WTC11 (cell line): ENCODE data around the gene CZIB. TPM values are rescaled to one million over a fixed set of nuclear protein-coding genes. Genes with fewer than 3 reads are reported as not detected.

Source experiments
- ATAC-seq: fragments of 200-7000 bp; cut with Tn5 transposase; 2 replicates; pipeline ENCODE4 v1.10.0; 2021; ENCODE audit warnings: mild to moderate bottlenecking, moderate library complexity
- CTCF ChIA-PET: fragments of 300-600 bp; sonication (Branson Sonifier 250); formaldehyde crosslinking; loops from one replicate; lab custom pipeline; 2021; ENCODE audit warnings: antibody characterized with exemption; lab: Charles Lee
- POLR2A ChIA-PET: fragments of 350-600 bp; sonication (Branson Sonifier 250); formaldehyde crosslinking; loops from one replicate; lab custom pipeline; 2021; ENCODE audit warnings: antibody characterized with exemption; lab: Charles Lee
- DNase-seq: peaks from one replicate; pipeline ENCODE4 v3.0.0; 2021; ENCODE audit warnings: low spot score
- H3K27ac Mint-ChIP-seq: 2 replicates; pipeline ENCODE4 v1.8.0; 2021; ENCODE audit warnings: mixed read lengths
- H3K27me3 Mint-ChIP-seq: 2 replicates; pipeline ENCODE4 v1.8.0; 2021; ENCODE audit warnings: low read depth, mild to moderate bottlenecking, moderate library complexity, mixed read lengths
- H3K36me3 Mint-ChIP-seq: 2 replicates; pipeline ENCODE4 v1.8.0; 2021; ENCODE audit warnings: mixed read lengths
- H3K4me1 Mint-ChIP-seq: 2 replicates; pipeline ENCODE4 v1.8.0; 2022; ENCODE audit warnings: mixed read lengths
- H3K4me3 Mint-ChIP-seq: 2 replicates; pipeline ENCODE4 v1.8.0; 2021; ENCODE audit warnings: mild to moderate bottlenecking, moderate library complexity, mixed read lengths
- H3K9me3 Mint-ChIP-seq: 2 replicates; pipeline ENCODE4 v1.8.0; 2021; ENCODE audit warnings: mixed read lengths
- ATF1 ChIP-seq: sonication (generic); formaldehyde crosslinking; IDR thresholded peaks from 2 replicates; pipeline ENCODE4 v1.8.1; 2023; ENCODE audit warnings: mild to moderate bottlenecking, moderate library complexity, missing genetic modification reagents
- CBFB ChIP-seq: sonication (generic); formaldehyde crosslinking; IDR thresholded peaks from 2 replicates; pipeline ENCODE4 v1.8.1; 2022; ENCODE audit warnings: mild to moderate bottlenecking, low read depth, missing genetic modification reagents
- ELF4 ChIP-seq: sonication (generic); formaldehyde crosslinking; IDR thresholded peaks from 2 replicates; pipeline ENCODE4 v1.8.1; 2022; ENCODE audit warnings: low read depth, mild to moderate bottlenecking, moderate library complexity, missing genetic modification reagents
- FOXP1 ChIP-seq: sonication (generic); formaldehyde crosslinking; IDR thresholded peaks from 2 replicates; pipeline ENCODE4 v1.8.0; 2022; ENCODE audit warnings: missing genetic modification reagents, mild to moderate bottlenecking, moderate library complexity, borderline replicate concordance
- GABPB1 ChIP-seq: sonication (generic); formaldehyde crosslinking; IDR thresholded peaks from 2 replicates; pipeline ENCODE4 v1.8.1; 2023; ENCODE audit warnings: mild to moderate bottlenecking, missing genetic modification reagents
- HMGA2 ChIP-seq: fragments of 250-450 bp; sonication (Bioruptor Pico); IDR thresholded peaks from 2 replicates; pipeline ENCODE4 v1.4.0; 2021; ENCODE audit warnings: mild to moderate bottlenecking, moderate library complexity
- JUN ChIP-seq: sonication (generic); formaldehyde crosslinking; IDR thresholded peaks from 2 replicates; pipeline ENCODE4 v1.8.0; 2023; ENCODE audit warnings: mild to moderate bottlenecking, missing genetic modification reagents
- MYBL2 ChIP-seq: sonication (generic); formaldehyde crosslinking; IDR thresholded peaks from 2 replicates; pipeline ENCODE4 v1.8.1; 2023; ENCODE audit warnings: mild to moderate bottlenecking, moderate library complexity, missing genetic modification reagents
- NR1H2 ChIP-seq: sonication (generic); formaldehyde crosslinking; IDR thresholded peaks from 2 replicates; pipeline ENCODE4 v1.9.0; 2021; ENCODE audit warnings: mild to moderate bottlenecking, moderate library complexity, missing genetic modification reagents
- TP53 ChIP-seq: sonication (generic); formaldehyde crosslinking; IDR thresholded peaks from 2 replicates; pipeline ENCODE4 v1.8.1; 2023; ENCODE audit warnings: mild to moderate bottlenecking, missing genetic modification reagents
- ZNF317 ChIP-seq: sonication (generic); formaldehyde crosslinking; IDR thresholded peaks from 2 replicates; pipeline ENCODE4 v1.8.1; 2023; ENCODE audit warnings: low read depth, mild to moderate bottlenecking, moderate library complexity, missing genetic modification reagents, borderline replicate concordance
- ZNF671 ChIP-seq: fragments of 250-450 bp; sonication (Bioruptor Pico); IDR thresholded peaks from 2 replicates; pipeline ENCODE4 v1.8.0; 2021; ENCODE audit warnings: mild to moderate bottlenecking
- total RNA-seq: library from RNA; stranded (reverse); gene quantifications from 3 replicates; pipeline ENCODE4 v1.2.3, GENCODE V29; 2021
- TF ChIP-seq, protein P1 (sequence below): sonication (generic); formaldehyde crosslinking; IDR thresholded peaks from 2 replicates; pipeline ENCODE4 v1.8.1; 2022; ENCODE audit warnings: low read depth, mild to moderate bottlenecking, moderate library complexity, missing genetic modification reagents, borderline replicate concordance
- TF ChIP-seq, protein P2 (sequence below): sonication (generic); formaldehyde crosslinking; IDR thresholded peaks from 2 replicates; pipeline ENCODE4 v1.8.0; 2022; ENCODE audit warnings: mild to moderate bottlenecking, missing genetic modification reagents
- TF ChIP-seq, protein P3 (sequence below): sonication (generic); formaldehyde crosslinking; IDR thresholded peaks from 2 replicates; pipeline ENCODE4 v1.8.0; 2022; ENCODE audit warnings: mild to moderate bottlenecking, missing genetic modification reagents
- TF ChIP-seq, protein P4 (sequence below): sonication (generic); formaldehyde crosslinking; IDR thresholded peaks from 2 replicates; pipeline ENCODE4 v1.8.1; 2023; ENCODE audit warnings: mild to moderate bottlenecking, missing genetic modification reagents
- TF ChIP-seq, protein P5 (sequence below): sonication (generic); formaldehyde crosslinking; IDR thresholded peaks from 2 replicates; pipeline ENCODE4 v1.8.0; 2022; ENCODE audit warnings: missing genetic modification reagents
- TF ChIP-seq, protein P6 (sequence below): sonication (generic); formaldehyde crosslinking; IDR thresholded peaks from 2 replicates; pipeline ENCODE4 v1.8.0; 2022; ENCODE audit warnings: mild to moderate bottlenecking, missing genetic modification reagents
- TF ChIP-seq, protein P7 (sequence below): fragments of 250-450 bp; sonication (Bioruptor Pico); IDR thresholded peaks from 2 replicates; pipeline ENCODE4 v1.9.0; 2021; ENCODE audit warnings: mild to moderate bottlenecking

The CZIB gene
- total RNA-seq, 1 experiment from 2014 or later, result 41.6 TPM

DNA sequence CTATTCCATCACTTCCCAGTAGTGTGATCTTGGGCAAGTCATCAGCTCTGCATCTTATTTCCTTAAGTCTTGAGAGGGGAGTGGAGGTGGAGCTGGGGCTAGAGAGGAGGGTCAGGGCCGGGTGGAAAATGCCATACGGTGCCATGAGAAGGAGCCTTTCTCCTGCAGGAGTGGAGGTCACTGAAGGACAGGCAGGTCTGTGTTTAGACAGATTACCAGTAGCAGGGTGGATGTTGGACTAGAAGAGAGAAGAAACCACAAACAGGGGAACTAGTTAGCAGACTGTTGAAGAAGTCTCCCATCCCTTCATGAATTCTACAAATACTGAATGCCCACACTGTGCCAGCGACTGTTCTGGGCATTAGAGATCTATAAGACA is 37.7 kb downstream of the CZIB start:
- POLR2A ChIA-PET, result no interaction called here
- Mint-ChIP-seq H3K36me3 (no peaks in the 10 kb centered on the region), H3K9me3 (no peaks in the 10 kb centered on the region), H3K4me3 (no peak overlapping the region), H3K27ac (no peak overlapping the region), H3K4me1 (peaks cover 5% of the 10 kb centered on the region), H3K27me3 (peaks cover 16% of the 10 kb centered on the region; the same call in 1 of the 2 replicates)
- ATAC-seq (no peak), DNase-seq (no peak)
- CTCF ChIA-PET, result interaction anchor here (0.6 to 2.7 kb wide), 36 partner anchors 7 to 428 kb away, joined by 3 to 17 read pairs (median 4); partner anchors contain the start of genes ECHDC2 and ZYG11A
- TF ChIP-seq ATF1 (CRISPR knock-in tag) (no peak), ZNF671 (CRISPR knock-in tag) (no peak), NR1H2 (CRISPR knock-in tag) (no peak), GABPB1 (CRISPR knock-in tag) (no peak), ZNF317 (CRISPR knock-in tag) (no peak), HMGA2 (CRISPR knock-in tag) (no peak), ELF4 (CRISPR knock-in tag) (no peak), MYBL2 (CRISPR knock-in tag) (no peak), JUN (CRISPR knock-in tag) (no peak), CBFB (CRISPR knock-in tag) (no peak), TP53 (CRISPR knock-in tag) (no peak), FOXP1 (CRISPR knock-in tag) (no peak)
- TF ChIP-seq, protein P1, sequence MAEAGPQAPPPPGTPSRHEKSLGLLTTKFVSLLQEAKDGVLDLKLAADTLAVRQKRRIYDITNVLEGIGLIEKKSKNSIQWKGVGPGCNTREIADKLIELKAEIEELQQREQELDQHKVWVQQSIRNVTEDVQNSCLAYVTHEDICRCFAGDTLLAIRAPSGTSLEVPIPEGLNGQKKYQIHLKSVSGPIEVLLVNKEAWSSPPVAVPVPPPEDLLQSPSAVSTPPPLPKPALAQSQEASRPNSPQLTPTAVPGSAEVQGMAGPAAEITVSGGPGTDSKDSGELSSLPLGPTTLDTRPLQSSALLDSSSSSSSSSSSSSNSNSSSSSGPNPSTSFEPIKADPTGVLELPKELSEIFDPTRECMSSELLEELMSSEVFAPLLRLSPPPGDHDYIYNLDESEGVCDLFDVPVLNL (CRISPR knock-in tag), result no peak
- TF ChIP-seq, protein P2, sequence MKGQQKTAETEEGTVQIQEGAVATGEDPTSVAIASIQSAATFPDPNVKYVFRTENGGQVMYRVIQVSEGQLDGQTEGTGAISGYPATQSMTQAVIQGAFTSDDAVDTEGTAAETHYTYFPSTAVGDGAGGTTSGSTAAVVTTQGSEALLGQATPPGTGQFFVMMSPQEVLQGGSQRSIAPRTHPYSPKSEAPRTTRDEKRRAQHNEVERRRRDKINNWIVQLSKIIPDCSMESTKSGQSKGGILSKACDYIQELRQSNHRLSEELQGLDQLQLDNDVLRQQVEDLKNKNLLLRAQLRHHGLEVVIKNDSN, result no peak
- TF ChIP-seq, protein P3, sequence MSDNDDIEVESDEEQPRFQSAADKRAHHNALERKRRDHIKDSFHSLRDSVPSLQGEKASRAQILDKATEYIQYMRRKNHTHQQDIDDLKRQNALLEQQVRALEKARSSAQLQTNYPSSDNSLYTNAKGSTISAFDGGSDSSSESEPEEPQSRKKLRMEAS (CRISPR knock-in tag), result no peak
- TF ChIP-seq, protein P4, sequence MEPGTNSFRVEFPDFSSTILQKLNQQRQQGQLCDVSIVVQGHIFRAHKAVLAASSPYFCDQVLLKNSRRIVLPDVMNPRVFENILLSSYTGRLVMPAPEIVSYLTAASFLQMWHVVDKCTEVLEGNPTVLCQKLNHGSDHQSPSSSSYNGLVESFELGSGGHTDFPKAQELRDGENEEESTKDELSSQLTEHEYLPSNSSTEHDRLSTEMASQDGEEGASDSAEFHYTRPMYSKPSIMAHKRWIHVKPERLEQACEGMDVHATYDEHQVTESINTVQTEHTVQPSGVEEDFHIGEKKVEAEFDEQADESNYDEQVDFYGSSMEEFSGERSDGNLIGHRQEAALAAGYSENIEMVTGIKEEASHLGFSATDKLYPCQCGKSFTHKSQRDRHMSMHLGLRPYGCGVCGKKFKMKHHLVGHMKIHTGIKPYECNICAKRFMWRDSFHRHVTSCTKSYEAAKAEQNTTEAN (CRISPR knock-in tag), result no peak
- TF ChIP-seq, protein P5, sequence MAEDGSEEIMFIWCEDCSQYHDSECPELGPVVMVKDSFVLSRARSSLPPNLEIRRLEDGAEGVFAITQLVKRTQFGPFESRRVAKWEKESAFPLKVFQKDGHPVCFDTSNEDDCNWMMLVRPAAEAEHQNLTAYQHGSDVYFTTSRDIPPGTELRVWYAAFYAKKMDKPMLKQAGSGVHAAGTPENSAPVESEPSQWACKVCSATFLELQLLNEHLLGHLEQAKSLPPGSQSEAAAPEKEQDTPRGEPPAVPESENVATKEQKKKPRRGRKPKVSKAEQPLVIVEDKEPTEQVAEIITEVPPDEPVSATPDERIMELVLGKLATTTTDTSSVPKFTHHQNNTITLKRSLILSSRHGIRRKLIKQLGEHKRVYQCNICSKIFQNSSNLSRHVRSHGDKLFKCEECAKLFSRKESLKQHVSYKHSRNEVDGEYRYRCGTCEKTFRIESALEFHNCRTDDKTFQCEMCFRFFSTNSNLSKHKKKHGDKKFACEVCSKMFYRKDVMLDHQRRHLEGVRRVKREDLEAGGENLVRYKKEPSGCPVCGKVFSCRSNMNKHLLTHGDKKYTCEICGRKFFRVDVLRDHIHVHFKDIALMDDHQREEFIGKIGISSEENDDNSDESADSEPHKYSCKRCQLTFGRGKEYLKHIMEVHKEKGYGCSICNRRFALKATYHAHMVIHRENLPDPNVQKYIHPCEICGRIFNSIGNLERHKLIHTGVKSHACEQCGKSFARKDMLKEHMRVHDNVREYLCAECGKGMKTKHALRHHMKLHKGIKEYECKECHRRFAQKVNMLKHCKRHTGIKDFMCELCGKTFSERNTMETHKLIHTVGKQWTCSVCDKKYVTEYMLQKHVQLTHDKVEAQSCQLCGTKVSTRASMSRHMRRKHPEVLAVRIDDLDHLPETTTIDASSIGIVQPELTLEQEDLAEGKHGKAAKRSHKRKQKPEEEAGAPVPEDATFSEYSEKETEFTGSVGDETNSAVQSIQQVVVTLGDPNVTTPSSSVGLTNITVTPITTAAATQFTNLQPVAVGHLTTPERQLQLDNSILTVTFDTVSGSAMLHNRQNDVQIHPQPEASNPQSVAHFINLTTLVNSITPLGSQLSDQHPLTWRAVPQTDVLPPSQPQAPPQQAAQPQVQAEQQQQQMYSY, result no peak
- TF ChIP-seq, protein P6, sequence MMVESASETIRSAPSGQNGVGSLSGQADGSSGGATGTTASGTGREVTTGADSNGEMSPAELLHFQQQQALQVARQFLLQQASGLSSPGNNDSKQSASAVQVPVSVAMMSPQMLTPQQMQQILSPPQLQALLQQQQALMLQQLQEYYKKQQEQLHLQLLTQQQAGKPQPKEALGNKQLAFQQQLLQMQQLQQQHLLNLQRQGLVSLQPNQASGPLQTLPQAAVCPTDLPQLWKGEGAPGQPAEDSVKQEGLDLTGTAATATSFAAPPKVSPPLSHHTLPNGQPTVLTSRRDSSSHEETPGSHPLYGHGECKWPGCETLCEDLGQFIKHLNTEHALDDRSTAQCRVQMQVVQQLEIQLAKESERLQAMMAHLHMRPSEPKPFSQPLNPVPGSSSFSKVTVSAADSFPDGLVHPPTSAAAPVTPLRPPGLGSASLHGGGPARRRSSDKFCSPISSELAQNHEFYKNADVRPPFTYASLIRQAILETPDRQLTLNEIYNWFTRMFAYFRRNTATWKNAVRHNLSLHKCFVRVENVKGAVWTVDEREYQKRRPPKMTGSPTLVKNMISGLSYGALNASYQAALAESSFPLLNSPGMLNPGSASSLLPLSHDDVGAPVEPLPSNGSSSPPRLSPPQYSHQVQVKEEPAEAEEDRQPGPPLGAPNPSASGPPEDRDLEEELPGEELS (CRISPR knock-in tag), result no peak
- TF ChIP-seq, protein P7, sequence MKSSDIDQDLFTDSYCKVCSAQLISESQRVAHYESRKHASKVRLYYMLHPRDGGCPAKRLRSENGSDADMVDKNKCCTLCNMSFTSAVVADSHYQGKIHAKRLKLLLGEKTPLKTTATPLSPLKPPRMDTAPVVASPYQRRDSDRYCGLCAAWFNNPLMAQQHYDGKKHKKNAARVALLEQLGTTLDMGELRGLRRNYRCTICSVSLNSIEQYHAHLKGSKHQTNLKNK (CRISPR knock-in tag), result no peak
